ENCODE data around the gene TSC22D2.
A peak's percentile ranks its signal among the peaks of the same experiment; 100 is the strongest.

Gene TSC22D2

DNA sequence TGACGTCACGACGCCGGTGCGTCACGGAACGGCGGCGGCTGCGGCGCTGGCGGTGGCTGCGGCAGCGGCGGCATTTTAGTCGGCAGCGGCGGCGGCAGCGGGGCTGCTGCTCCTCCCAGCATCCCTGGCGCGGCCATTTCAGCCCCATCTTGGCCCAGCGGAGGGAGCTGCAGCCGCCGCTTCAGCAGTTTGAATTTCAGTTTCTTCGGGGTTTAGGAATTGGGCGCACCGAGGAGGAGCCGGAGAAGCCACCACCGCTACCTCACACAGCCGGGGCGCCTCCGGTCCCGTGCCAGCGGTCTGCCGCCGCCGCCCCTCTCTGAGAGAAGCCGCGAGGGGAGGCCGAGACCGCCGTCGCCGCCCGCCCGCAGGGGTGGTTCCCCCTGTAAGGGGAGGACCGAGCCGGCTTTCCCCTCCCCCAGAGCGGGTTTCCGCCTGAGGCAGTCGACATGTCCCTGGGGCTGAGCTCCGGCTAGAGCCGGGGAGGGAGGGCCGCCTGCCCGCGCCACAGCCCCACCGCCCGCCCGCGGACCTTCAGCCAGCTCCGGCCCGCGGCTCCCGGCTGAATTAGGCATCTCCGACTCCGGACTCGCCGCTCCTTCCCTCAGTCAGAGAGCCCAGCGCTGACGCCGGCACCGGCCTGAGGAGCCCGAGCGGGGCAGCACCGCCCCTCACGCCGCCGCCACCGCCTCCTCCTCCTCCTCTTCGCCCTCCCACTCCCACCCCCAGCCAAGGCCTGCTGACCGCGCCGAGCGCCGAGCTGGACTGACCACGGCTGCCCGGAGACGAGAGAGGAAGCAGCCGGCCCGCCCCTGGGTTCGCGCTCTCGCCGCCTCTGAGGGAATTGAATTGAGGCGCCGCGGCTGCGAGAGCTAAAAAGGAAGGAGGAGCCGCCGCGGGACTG is at the start of gene TSC22D2:
TSS of gene TSC22D2 (plus strand) at position 78 of the 904 bp plus-strand sequence. CDS start 1,053 bp downstream, outside the sequence.
- DNase-seq = peak; percentile 92

DNA sequence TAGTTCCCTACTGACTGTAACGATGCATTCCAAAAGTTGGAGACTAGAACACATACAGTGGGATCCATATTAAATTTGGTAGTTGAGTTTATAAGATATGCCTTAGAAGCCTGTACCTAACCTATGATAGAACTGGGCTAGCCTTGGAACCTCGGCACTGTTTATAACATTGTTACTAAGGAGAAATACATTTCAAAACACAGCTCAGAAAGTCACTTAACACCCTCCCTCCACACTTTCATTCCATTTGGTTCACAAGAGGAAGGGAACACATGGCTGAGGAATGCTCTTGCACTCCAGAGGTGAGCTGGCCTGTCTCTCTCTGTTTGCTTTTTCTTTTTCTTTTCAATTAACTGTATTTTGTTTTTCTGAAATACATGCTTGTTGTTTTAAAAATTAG is 48.7 kb upstream of the TSC22D2 start:
- no peak for DNase-seq

DNA sequence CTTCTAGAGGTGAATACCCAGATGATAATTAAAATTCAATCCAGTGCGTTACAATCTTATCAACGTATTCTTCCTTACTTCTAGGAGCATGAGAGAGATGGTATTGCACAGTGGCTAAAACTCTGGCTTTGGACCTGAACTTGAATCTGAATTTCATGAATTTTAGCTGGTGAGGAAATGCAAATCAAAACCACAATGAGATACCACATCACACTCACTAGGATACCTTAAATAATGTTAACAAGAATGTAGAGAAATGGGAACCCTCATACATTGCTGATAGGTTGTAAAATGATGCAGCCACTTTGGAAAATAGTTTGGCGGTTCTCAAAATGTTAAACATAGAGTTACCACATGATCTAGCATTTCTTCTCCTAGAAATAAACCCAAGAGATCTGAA is 47.1 kb upstream of the TSC22D2 start:
- DNase-seq = no peak

DNA sequence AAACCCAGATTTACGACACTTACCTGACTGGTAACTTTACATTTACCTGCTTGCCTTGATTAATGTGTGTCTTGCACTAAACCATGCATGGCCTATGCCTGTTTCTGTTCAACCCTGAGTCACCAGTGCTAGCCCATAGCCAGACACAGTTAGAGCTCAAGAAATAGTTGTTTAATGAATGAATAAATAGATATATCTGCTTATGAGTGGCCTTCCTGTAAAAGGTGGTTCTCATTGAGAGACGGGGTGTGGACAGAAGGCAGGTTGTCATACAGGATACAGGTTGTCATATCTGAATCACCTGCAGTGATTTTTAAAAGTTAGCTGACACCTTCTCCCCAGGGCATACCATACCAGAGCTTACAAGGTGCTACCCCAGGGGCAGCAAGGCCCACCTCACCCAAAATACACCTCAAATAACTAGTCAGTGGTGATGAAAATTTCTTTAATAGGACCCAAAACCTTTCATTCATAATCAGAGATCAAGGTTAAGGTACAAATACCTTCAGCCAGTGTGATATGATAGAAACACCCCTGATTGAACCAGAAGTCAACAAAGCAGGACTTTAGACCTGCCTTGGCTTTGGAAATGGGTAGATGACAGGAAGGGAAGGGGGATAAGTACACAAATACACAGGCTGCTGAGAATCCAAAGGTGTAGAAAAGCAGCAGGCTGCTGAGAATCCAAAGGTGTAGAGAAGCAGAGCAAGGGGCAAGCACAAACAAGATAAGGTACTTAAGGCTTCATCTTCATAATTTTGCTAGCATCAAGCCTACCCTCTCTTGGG is 45.4 kb upstream of the TSC22D2 start:
- DNase-seq = no peak

DNA sequence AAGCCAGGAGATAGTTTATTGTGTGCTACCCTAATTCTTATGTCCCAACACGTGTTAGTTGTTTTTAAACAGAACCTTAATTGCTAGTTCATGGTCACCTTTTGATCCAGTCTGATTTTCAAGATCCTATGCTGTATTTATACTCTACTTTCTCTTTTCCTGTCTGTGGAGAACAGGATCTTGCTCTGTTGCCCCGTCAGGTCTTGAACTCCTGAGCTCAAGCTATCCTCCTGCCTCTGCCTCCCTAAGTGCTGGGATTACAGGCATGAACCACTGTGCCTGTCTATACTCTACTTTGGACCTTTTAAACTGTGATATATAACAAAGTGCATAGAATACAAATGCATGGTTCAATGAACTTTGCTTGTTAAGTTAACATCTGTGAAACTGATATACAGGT is 44.7 kb upstream of the TSC22D2 start:
- DNase-seq = no peak

DNA sequence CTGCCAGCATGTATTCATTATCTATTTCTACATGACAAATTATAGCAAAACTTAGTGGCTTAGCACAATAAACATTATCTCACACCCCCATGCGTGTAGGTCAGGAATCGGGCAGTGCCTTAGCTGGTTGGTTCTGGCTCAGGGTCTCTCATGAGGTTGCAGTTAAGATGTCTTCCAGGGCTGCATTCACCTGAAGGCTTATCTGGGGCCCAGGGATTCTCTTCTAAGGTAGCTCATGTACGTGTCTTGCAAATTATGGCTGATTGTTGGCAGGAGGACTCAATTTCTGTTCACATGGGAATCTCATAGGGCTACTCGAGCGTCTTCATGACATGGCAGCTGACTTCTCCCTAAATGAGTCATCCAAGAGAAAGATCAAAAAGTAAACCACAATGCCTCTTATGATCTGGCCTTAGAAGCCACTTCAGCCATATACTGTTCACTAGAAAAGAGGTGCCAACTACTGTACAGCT is 42.9 kb upstream of the TSC22D2 start:
- no peak for DNase-seq

DNA sequence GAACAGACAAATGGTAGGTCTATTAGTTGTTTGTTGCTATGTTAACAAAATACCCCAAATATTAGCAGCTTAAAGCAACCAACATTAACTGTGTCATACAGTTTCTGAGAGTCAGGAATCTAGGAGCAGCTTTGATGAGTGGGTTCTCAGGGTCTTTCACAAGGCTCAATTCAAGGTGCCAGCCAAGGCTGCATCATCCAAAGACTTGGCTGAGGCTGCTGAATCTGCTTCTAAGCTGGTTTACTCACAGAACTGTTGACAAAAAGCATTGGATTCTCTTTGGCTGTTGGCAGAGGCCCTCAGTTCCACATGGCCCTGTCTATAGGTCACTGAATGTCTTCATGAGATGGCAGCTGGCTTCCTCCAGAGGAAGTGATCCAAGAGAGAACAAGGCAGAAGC is 40.3 kb upstream of the TSC22D2 start:
- no peak for DNase-seq

DNA sequence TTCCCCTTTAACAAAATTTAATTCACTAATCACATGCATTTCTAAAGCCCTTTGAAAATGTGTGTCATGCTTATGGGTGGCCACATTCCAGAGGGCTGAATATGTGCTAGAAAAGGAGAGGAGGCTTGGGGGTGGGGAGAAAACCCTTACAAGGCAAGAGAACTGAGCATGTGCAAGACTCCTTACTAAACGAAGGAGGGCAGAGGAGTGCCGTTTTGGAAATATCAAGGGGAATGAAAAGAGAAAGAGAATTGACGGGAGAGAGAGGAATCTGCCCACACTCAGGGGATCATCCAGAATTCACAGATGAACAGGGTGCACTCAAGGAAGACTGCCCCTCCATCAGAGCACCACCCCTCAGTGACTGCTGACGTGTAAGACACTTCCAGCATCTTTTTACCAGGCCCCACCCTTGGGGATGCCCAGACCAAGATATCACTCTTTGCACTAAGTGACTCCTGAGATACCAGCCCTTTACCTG is 37.9 kb upstream of the TSC22D2 start:
- DNase-seq = no peak

DNA sequence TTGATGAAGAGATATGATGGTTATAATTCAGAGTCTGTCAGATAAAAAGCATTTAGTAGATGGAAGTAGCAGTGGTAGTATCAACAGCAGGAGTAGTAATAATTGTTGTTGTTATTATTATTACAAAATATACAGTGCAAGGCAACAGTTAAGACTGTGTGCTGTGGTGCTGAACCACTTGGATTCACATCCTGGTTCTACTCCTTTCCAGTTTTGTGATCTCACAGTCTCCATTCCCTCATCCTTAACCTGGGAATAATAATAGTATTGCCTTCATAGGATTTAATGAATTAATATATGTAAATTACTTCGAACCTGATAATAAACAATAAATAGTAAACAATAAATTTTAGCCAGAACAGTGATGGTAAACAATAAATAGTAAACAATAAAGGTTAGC is 37.1 kb upstream of the TSC22D2 start:
- no peak for DNase-seq

DNA sequence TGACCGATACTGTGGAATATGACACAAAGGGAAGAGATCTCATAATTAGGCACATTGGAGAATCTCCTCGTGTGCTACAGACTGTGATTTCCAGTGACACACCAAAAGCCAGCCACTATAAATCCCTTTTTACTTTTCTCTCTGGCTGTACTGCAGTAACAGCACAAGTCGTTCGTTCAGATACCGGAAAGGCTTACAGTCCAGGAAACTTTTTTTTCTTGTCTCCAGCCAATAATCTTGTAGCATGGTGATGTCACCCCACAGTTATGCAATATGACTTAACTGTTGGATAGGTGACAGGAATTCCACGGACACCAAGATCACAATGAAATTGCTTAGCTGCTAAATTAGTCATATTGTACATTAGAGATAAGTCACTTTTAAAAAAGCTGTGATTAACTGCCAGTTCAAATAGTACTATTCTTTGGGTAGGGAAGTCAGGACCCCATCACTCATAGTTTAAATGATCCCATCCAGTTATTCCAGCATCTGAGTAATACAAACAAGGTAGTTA is 36.3 kb upstream of the TSC22D2 start:
- DNase-seq = peak; percentile 51

DNA sequence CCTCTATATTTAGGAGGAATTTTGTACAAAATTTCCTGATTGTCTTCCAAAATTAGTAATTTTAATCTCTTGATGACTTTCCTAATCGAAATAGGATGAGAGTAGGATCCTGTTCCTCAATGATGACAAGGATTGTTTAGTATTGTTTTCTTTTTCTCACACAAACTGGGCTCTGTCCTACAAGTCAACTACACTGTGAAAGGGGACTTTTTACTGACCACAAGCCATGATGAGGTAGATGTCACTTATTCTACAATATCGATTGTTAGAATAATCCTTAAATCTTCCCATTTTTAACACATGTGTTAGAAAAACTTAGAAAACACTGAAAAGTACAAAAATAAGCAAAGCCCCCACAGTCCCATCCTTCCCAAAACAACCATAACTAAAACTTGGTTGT is 35.8 kb upstream of the TSC22D2 start:
- DNase-seq = no peak

DNA sequence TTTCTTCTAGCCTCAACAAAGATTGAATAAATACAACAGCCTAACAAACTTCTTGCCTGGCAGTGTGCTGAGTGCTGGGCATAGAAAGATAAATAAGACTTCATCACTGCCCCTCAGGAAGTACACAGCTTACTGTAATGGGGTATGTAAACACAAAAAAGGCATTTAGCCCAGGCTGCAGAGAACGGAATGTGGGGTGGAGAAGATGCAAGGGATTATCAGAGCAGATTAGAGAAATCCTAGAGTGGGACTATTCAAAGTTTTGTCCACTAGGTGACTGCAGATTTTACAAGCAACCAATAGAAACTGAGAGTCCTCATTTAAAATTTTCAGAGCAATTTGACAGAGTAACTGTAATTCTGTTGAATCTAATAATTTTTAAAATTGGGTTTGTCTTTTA is 35.4 kb upstream of the TSC22D2 start:
- DNase-seq = no peak

DNA sequence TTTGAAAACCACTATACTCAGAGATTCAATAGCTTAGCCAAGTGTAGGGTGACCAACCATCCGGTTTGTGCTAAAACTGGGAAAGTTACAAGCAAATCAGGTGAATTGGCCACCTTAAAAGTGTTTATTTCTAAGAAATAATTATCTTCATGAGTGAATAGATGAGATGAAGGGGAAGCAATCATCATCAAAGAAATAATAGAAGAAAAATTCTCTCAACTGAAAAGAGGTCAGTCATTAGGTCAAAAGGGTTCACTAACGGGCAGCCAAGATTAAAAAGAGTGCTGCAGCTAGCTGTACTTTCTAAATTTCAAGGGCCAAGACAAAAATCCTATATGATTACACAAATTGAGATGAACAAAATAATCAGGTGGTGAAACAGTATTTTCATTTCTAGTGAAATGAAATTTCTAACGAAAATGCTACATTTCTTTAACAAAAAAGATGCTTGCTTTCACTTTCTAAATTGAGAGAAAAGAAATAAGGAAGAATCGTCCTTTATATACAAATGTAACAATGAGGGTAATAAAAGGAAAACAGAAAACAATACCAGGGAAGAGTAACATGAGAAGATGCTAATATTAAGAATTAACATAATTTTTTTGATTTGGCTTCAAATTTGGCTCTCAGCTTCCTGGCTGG is 34.7 kb upstream of the TSC22D2 start:
- no peak for DNase-seq

DNA sequence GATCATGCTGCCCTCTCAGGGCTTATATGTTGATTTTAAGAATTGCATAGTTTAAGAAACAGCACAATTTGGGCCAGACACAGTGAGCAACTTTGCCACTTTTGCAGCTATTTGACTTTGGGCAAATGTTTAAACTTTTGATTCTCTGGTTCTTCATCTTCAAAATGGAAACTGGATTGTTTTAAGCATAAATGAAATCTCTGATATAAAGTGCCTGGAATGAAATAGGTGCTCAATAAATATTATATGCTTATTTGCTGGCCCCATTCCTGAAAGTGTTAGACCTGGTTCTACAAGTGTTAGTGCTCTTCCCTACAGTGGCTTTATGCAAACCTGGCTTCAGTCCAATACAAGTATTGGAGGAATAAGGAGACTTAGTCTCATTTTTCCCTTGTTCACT is 33.1 kb upstream of the TSC22D2 start:
- no peak for DNase-seq

DNA sequence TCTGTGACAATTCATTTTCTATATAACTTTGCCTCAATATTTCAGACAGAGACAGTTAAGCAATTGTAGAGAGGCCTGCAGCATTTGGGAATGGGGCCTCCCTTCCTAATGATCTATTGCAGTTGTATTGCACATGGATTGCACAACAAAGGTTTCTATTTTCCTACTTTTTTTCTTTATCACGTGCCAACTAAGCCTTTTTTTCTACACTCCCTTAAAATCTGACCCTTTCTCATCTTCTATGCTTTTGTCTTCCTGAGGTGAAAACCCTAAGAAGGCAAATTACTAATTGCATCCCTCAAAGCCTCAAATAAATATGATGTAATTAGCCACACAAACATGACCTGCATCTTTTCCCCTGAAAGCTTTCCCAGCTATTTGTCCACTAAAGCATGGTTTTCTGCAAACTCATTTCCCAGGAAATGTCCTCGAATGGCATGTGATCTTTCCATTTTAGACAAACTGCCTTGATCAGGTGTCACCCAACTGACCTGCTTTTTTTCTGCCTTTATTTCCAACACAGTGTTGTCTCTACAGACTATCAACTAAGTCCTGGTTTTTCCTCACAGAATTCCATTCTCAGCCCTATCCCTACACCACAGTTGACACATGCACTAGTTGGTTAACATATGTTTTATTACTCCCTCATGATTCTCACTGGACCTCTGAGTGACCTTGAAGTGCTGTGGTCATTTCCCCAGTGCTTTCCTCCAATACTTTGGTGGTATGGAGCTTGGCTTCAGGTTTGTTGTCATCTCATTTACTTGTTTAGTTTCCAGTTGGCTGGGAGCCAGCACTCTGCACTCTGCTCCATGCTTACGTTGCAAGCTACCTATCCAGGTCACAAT is 31.9 kb upstream of the TSC22D2 start:
- peak; percentile 27 for DNase-seq

DNA sequence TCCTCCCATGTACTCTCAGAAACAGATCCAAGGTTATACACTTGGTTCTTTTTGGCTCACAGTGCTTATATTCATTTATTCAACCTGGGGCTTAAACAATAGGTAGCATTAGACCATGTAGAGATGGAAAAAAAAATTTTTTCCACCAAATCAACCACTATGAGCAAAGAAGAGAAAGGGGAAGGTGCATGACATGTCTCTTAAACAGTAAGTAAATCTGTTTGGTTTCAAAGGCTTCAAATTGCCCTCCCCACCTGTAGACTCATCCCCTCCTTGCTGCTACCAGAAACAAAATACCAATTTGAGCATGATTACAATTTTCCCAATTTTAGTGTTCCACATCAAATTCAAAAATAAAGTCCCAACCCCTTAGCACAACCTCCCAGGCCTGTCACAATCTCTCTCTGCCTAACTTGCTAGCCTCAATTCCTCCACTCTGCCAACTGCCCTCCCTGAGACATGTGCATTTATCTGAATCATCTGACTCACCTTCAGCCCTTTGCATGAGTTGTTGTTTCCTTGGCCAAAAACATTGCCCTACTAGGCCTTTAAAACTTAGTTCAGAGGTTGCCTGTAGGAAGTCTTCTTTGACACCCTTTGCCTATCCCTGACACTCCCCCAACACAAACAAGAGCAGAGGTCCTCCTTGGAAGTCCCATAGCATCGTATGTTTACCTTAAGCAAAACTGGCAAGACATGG is 30.3 kb upstream of the TSC22D2 start:
- DNase-seq = no peak

DNA sequence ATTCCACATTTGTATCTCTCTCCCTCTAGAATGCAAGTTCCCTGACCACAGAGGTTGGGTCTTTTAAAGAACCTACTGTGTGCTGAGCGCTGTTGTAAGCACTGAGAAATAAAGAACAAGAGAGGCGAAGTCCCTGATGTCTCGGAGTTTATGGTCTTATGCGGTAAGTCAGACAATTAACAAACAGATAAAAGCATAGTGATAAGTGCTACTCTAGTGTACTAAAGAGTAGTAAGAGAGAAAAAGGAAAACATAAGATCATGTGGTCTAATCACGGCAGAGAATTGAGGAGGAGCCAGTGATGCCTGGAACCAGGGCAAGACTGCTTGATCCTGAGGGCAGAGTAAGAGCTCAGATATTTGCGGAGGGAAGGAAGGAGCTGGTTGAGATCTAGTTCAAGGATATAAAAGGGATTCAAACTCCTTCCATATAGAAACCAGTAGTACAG is 29.8 kb upstream of the TSC22D2 start:
- no peak for DNase-seq

DNA sequence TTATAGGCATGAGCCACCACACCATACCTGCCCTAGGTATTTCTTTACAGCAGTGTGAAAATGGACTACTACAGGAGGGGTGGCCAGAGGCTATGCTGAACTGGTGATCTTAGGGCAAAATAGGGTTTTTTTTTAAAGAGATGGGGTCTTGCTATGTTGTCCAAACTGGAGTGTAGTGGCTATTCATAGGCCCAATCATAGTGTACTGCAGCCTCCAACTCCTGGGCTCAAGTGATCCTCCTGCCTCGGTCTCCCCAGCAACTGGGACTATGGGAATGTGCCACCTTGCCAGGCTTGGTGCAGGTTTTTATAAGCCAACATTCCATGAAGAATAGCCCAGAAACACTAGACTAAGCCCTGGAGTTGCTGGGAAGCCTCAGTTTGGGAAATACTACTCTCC is 28.6 kb upstream of the TSC22D2 start:
- DNase-seq = no peak

DNA sequence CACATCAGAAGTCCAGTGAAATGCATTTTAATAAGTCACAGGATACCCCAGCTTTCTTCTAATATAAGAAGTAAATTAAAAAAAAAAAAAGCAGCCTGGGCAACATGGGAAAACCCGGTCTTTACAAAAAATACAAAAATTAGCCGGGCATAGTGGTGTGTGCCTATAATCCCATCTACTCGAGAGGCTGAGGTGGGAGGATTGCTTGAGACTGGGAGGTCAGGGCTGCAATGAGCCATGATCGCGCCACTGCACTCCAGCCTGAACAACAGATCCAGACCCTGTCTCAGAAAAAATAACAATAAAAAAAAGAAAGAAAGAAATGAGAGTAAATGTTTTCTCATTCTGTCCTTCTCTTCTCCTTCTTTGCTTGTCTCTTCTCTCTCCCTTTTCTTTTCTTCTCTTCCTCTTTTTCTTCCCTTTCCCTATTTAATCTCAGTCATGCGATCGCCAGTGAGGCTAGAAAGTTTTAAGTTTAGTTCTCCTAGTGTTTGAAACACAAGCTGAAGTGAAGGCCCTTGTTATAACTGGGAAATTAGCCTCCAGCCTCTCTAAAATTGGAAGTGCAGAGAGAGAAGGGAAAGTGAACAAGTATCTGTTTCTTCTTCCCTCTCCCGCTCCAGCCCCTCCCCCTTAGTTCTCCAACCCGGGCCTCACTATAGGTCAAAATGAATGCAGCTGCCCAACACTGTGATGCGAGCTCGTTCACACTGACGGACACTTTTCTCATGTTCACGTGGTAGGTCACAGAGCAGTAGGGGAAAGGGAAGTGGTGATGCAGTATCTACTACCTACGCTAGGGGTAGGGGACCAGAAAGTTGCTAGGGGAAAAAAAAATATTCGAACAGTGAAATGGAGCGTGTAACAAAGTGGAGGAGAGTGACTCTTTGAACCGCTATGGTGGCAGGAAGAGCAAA is 23.5 kb upstream of the TSC22D2 start:
- no peak for DNase-seq
